ENCODE measurements around the gene ARHGAP11A. TPM values are rescaled to one million over a fixed set of nuclear protein-coding genes. Genes with fewer than 3 reads are reported as not detected.

Gene ARHGAP11A
- total and polyA plus RNA-seq, 10 of the 15 experiments (the other 5 are each of a cell fraction or from before 2014, with no cell fraction given), result 12.4 to 53.6 (median 36.5) TPM

DNA sequence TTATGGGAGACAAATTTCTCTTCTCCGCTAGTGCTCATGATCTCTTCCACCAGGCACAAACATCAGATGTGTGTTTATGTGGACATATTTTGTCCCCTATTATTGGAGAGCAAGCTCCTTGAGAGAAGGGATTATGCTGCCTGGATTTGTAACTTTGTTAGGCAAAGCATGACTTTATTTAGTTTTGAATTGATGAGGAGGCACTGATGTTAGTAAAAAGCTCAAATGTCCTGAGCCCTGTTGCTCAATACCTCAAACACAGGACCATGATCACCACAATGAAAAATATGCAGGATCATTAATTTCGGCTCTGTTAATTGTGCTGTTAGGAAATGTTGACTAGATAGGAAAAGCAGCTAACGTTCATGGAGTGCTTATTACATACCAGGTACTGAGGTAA lies 55.3 kb downstream of the ARHGAP11A start:
- Histone ChIP-seq H3K4me1 (ENCODE audit: control insufficient read depth, insufficient read depth, low read length) (no peaks in the 10 kb centered on the region), H4K20me1 (ENCODE audit: control insufficient read depth, insufficient read depth) (no peaks in the 10 kb centered on the region), H2AFZ (ENCODE audit: control insufficient read depth, low read depth, low read length) (no peak overlapping the region), H3K27ac (ENCODE audit: control insufficient read depth, insufficient read depth) (no peak overlapping the region), H3K9me3 (replicated peaks; ENCODE audit: control insufficient read depth, insufficient read depth, low read length) (no peaks in the 10 kb centered on the region), H3K36me3 (ENCODE audit: control insufficient read depth in 2 of 2, insufficient read depth in 2 of 2, low read length in 1 of 2) (no peaks in the 10 kb centered on the region), H3K4me2 (ENCODE audit: control insufficient read depth, insufficient read depth) (no peak overlapping the region), H3K4me3 (no peak overlapping the region), H3K79me2 (ENCODE audit: control insufficient read depth, insufficient read depth, low read length) (no peaks in the 10 kb centered on the region), H3K27me3 (replicated peaks in 1 of 2; ENCODE audit: control insufficient read depth in 2 of 2, insufficient read depth in 2 of 2, low read length in 1 of 2) (no peaks in the 10 kb centered on the region), H3K9ac (ENCODE audit: control insufficient read depth, insufficient read depth, low read length) (no peak overlapping the region)
- TF ChIP-seq LARP7 (IDR thresholded peaks at IDR 0.05) (no peak), MXI1 (IDR thresholded peaks at IDR 0.05; ENCODE audit: low read depth, low read length) (no peak), ZBED1 (IDR thresholded peaks at IDR 0.05; ENCODE audit: borderline replicate concordance) (no peak), FOS (IDR thresholded peaks at IDR 0.05; ENCODE audit: borderline replicate concordance, extremely low read depth, insufficient read length) (no peak), ZNF217 (IDR thresholded peaks at IDR 0.05) (no peak), NFXL1 (IDR thresholded peaks at IDR 0.05; ENCODE audit: borderline replicate concordance) (no peak), SIX5 (IDR thresholded peaks at IDR 0.05; ENCODE audit: low read depth, low read length, severe bottlenecking) (no peak), CBFB (IDR thresholded peaks at IDR 0.05; ENCODE audit: low read depth) (no peak), SMAD5 (IDR thresholded peaks at IDR 0.05; ENCODE audit: low read depth) (no peak), HDAC6 (IDR thresholded peaks at IDR 0.05; ENCODE audit: unreplicated experiment) (no peak), RFX5 (IDR thresholded peaks at IDR 0.05; ENCODE audit: low read depth, low read length) (no peak)
- TF ChIP-seq, protein P1, sequence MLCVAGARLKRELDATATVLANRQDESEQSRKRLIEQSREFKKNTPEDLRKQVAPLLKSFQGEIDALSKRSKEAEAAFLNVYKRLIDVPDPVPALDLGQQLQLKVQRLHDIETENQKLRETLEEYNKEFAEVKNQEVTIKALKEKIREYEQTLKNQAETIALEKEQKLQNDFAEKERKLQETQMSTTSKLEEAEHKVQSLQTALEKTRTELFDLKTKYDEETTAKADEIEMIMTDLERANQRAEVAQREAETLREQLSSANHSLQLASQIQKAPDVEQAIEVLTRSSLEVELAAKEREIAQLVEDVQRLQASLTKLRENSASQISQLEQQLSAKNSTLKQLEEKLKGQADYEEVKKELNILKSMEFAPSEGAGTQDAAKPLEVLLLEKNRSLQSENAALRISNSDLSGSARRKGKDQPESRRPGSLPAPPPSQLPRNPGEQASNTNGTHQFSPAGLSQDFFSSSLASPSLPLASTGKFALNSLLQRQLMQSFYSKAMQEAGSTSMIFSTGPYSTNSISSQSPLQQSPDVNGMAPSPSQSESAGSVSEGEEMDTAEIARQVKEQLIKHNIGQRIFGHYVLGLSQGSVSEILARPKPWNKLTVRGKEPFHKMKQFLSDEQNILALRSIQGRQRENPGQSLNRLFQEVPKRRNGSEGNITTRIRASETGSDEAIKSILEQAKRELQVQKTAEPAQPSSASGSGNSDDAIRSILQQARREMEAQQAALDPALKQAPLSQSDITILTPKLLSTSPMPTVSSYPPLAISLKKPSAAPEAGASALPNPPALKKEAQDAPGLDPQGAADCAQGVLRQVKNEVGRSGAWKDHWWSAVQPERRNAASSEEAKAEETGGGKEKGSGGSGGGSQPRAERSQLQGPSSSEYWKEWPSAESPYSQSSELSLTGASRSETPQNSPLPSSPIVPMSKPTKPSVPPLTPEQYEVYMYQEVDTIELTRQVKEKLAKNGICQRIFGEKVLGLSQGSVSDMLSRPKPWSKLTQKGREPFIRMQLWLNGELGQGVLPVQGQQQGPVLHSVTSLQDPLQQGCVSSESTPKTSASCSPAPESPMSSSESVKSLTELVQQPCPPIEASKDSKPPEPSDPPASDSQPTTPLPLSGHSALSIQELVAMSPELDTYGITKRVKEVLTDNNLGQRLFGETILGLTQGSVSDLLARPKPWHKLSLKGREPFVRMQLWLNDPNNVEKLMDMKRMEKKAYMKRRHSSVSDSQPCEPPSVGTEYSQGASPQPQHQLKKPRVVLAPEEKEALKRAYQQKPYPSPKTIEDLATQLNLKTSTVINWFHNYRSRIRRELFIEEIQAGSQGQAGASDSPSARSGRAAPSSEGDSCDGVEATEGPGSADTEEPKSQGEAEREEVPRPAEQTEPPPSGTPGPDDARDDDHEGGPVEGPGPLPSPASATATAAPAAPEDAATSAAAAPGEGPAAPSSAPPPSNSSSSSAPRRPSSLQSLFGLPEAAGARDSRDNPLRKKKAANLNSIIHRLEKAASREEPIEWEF (IDR thresholded peaks at IDR 0.05; ENCODE audit: insufficient replicate concordance, low read depth, low read length), result no peak
- TF ChIP-seq, protein P2, sequence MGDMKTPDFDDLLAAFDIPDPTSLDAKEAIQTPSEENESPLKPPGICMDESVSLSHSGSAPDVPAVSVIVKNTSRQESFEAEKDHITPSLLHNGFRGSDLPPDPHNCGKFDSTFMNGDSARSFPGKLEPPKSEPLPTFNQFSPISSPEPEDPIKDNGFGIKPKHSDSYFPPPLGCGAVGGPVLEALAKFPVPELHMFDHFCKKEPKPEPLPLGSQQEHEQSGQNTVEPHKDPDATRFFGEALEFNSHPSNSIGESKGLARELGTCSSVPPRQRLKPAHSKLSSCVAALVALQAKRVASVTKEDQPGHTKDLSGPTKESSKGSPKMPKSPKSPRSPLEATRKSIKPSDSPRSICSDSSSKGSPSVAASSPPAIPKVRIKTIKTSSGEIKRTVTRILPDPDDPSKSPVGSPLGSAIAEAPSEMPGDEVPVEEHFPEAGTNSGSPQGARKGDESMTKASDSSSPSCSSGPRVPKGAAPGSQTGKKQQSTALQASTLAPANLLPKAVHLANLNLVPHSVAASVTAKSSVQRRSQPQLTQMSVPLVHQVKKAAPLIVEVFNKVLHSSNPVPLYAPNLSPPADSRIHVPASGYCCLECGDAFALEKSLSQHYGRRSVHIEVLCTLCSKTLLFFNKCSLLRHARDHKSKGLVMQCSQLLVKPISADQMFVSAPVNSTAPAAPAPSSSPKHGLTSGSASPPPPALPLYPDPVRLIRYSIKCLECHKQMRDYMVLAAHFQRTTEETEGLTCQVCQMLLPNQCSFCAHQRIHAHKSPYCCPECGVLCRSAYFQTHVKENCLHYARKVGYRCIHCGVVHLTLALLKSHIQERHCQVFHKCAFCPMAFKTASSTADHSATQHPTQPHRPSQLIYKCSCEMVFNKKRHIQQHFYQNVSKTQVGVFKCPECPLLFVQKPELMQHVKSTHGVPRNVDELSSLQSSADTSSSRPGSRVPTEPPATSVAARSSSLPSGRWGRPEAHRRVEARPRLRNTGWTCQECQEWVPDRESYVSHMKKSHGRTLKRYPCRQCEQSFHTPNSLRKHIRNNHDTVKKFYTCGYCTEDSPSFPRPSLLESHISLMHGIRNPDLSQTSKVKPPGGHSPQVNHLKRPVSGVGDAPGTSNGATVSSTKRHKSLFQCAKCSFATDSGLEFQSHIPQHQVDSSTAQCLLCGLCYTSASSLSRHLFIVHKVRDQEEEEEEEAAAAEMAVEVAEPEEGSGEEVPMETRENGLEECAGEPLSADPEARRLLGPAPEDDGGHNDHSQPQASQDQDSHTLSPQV (IDR thresholded peaks at IDR 0.05), result no peak
- DNase-seq (ENCODE audit: low read depth, low spot score), result no peak
- SMC1A ChIA-PET (ENCODE audit: uncharacterized antibody, unreplicated experiment), result no interaction called here
- no peak for ATAC-seq
- intact Hi-C loops (cut with micrococcal nuclease; ENCODE audit: unreplicated experiment) (no loop called here), in situ Hi-C loops (cut with MboI) (no loop called here)
- RAD21 ChIA-PET (ENCODE audit: unreplicated experiment), result interaction anchor here (0.7 kb wide), 1 partner anchor 326 kb away, joined by 3 read pairs; no protein-coding TSS in a partner anchor
- FAIRE-seq, result no peak
- 87% methylated on average over 3 of the region's 3 CpGs for WGBS (ENCODE audit: insufficient coverage, insufficient replicate concordance, low lambda C conversion rate, missing lambda C conversion rate)
- POLR2A ChIA-PET, result no interaction called here
- BruUV-seq (replicated peaks), result no TSS peak
- CTCF ChIA-PET, result interaction anchor here (0.7 to 1.2 kb wide), 4 partner anchors 9 to 418 kb away, joined by 3 to 5 read pairs (median 3); no protein-coding TSS in a partner anchor
